K562 (cell line): ENCODE results near the gene TMEM19. TPM values are rescaled to one million over a fixed set of nuclear protein-coding genes. Genes with fewer than 3 reads are reported as not detected.

Experiments used
- BCOR ChIP-seq: fragments of 450-650 bp; IDR thresholded peaks from 2 replicates; pipeline ENCODE4 v1.6.1; 2016
- BRF2 ChIP-seq: IDR thresholded peaks from 3 replicates; pipeline ENCODE4 v1.6.1; 2011; ENCODE audit warnings: borderline replicate concordance, mild to moderate bottlenecking; ENCODE audit not compliant: insufficient read length, insufficient read depth
- HDGF ChIP-seq: fragments of 450-650 bp; IDR thresholded peaks from 2 replicates; pipeline ENCODE4 v1.6.1; 2016
- L3MBTL2 ChIP-seq: fragments of 450-650 bp; IDR thresholded peaks from 2 replicates; pipeline ENCODE4 v1.6.1; 2016; ENCODE audit warnings: mild to moderate bottlenecking, moderate library complexity
- MAFK ChIP-seq: IDR thresholded peaks from 2 replicates; pipeline ENCODE4 v1.6.1; 2011; ENCODE audit warnings: low read length, improper control_type of control experiment
- MBD2 ChIP-seq: sonication (generic); IDR thresholded peaks from 2 replicates; pipeline ENCODE4 v1.6.1; 2016; ENCODE audit warnings: low read depth, borderline replicate concordance
- MTA3 ChIP-seq: fragments of 450-650 bp; formaldehyde crosslinking; IDR thresholded peaks from 2 replicates; pipeline ENCODE4 v1.6.1; 2017; ENCODE audit warnings: mild to moderate bottlenecking, borderline replicate concordance
- NCOA2 ChIP-seq, 2 experiments: fragments of 450-650 bp; IDR thresholded peaks; 2 replicates each; pipeline ENCODE4 v1.6.1; 2018; ENCODE audit warnings: mild to moderate bottlenecking in 2 of 2, moderate library complexity in 1 of 2; ENCODE audit not compliant: partially characterized antibody in 2 of 2
- NFYB ChIP-seq: IDR thresholded peaks from 2 replicates; pipeline ENCODE4 v1.6.1; 2011; ENCODE audit warnings: mild to moderate bottlenecking, moderate library complexity; ENCODE audit not compliant: insufficient read length; ENCODE audit errors: extremely low read depth
- PHB ChIP-seq: fragments of 250-450 bp; sonication (Bioruptor Pico); IDR thresholded peaks from 2 replicates; pipeline ENCODE4 v1.5.0; 2021
- POLR2A ChIP-seq: fragments of 450-650 bp; conservative IDR thresholded peaks from 2 replicates; pipeline ENCODE4 v1.6.1; 2016
- RBM22 ChIP-seq: fragments of 200-400 bp; formaldehyde crosslinking; IDR thresholded peaks from 2 replicates; pipeline ENCODE4 v1.6.1; 2018; ENCODE audit warnings: low read length, low read depth; ENCODE audit not compliant: poor library complexity, severe bottlenecking
- SMAD4 ChIP-seq: fragments of 250-450 bp; sonication (Bioruptor Pico); conservative IDR thresholded peaks from 2 replicates; pipeline ENCODE4 v1.8.0; 2021; ENCODE audit warnings: inconsistent platforms, mild to moderate bottlenecking, moderate library complexity
- TAF1 ChIP-seq: IDR thresholded peaks from 2 replicates; pipeline ENCODE4 v1.6.1; 2011; ENCODE audit warnings: mild to moderate bottlenecking, low read length, moderate library complexity; ENCODE audit not compliant: insufficient read depth, control insufficient read depth, severe bottlenecking; ENCODE audit errors: extremely low read depth
- TCF7L2 ChIP-seq: fragments of 150-350 bp; IDR thresholded peaks from 2 replicates; pipeline ENCODE4 v1.6.1; 2016; ENCODE audit warnings: low read depth, mild to moderate bottlenecking, low read length, moderate library complexity
- TEAD1 ChIP-seq, 2 experiments: fragments of 450-650 bp in 1 of 2; sonication (generic) in 1 of 2; formaldehyde crosslinking; IDR thresholded peaks; 2 replicates each; pipeline versions ENCODE4 v1.4.0 to v1.8.0; 2020 to 2022; ENCODE audit warnings: mild to moderate bottlenecking in 2 of 2, missing genetic modification reagents in 1 of 2
- ZBTB17 ChIP-seq: fragments of 450-650 bp; formaldehyde crosslinking; IDR thresholded peaks from 2 replicates; pipeline ENCODE4 v1.4.0; 2020; ENCODE audit warnings: mild to moderate bottlenecking
- ZNF12 ChIP-seq: sonication (generic); formaldehyde crosslinking; IDR thresholded peaks from 2 replicates; pipeline ENCODE4 v1.4.0; 2020; ENCODE audit warnings: mild to moderate bottlenecking, missing genetic modification reagents
- ZNF134 ChIP-seq: fragments of 250-450 bp; sonication (Bioruptor Pico); conservative IDR thresholded peaks from 2 replicates; pipeline ENCODE4 v1.4.0; 2020
- ZNF696 ChIP-seq: fragments of 250-450 bp; sonication (Bioruptor Pico); conservative IDR thresholded peaks from 2 replicates; pipeline ENCODE4 v1.4.0; 2020; ENCODE audit warnings: mild to moderate bottlenecking, moderate library complexity
- ZNF830 ChIP-seq: fragments of 250-450 bp; sonication (Bioruptor Pico); IDR thresholded peaks from 2 replicates; pipeline ENCODE4 v1.5.0; 2021; ENCODE audit warnings: mild to moderate bottlenecking
- polyA plus RNA-seq, 8 experiments: library from polyadenylated mRNA; depleted of rRNA in 4 of 8; stranded (reverse) in 5 of 8; unstranded in 3 of 8; fragments of >200 nt; fragmentation: Nextera tagmentation in 2 of 8; fragmentation: Illumina TruSeq in 1 of 8; extraction: Ambion mirVana in 2 of 8; extraction: Trizol in 1 of 8; gene quantifications; 2 replicates each; pipeline versions ENCODE4 v1.2.1 to v1.2.3, GENCODE V29; 2011 to 2014; ENCODE audit warnings: inconsistent platforms in 1 of 8, missing spikeins in 1 of 8
- total RNA-seq, 7 experiments: library from RNA; depleted of rRNA in 6 of 7; stranded (reverse); fragments of >200 nt in 6 of 7; fragmentation: Illumina TruSeq in 2 of 7; extraction: Trizol in 2 of 7; gene quantifications; 2 replicates each; pipeline versions ENCODE4 v1.2.1 to v1.2.3, GENCODE V29; 2011 to 2021; ENCODE audit warnings: low replicate concordance in 1 of 7
- TF ChIP-seq, protein P1 (sequence below): IDR thresholded peaks from 2 replicates; pipeline ENCODE4 v1.6.1; 2011; ENCODE audit warnings: borderline replicate concordance, low read depth, mild to moderate bottlenecking, moderate library complexity, low read length; ENCODE audit not compliant: insufficient read depth, poor library complexity, severe bottlenecking
- TF ChIP-seq, protein P2 (sequence below): fragments of 450-650 bp; formaldehyde crosslinking; IDR thresholded peaks from 2 replicates; pipeline ENCODE4 v1.4.0; 2020; ENCODE audit warnings: mild to moderate bottlenecking, moderate library complexity

The TMEM19 gene
- total and polyA plus RNA-seq, 9 of the 15 experiments (the other 6 are each of a cell fraction or from before 2014, with no cell fraction given), result 8.2 to 24.2 (median 17.2) TPM

DNA sequence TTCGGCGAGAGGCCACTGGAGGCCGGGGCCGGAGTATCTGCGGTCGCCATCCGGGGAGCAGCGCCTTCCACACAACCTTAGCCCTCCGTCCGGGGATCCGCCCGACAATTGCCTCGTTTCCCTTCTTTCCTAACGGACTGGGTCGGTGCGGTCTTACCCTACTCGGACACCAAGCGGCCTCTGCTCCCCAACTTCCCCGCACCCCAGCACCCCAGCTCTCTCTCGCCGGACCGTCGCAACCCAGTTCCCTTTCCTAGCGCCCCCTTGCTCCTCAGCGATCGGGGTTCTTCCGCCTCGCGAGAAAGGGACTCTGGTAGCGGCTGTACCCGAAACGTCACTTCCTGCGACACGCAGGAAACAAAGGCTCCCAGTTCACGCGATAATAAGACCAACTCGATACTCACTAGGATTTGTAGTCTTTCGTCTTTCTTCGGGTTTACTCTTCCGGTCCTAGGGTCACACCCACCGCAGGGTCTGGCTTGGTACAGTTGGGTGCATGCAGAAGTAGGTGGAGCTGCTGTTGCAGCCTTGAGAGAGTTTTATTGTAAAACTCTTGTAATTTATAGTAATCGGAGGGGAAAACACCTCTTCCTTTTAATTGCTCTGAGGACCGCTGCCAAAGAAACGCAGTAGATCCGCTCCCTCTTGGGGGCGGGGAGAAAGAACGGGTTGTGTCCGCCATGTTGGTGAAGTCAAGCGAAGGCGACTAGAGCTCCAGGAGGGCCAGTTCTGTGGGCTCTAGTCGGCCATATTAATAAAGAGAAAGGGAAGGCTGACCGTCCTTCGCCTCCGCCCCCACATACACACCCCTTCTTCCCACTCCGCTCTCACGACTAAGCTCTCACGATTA lies 22.1 kb upstream of the TMEM19 start, which contains the start of the genes THAP2 and ZFC3H1 (continued):
- TF ChIP-seq BRF2 (no peak), MBD2 (peak; percentile 74; the same call in 1 of the 2 replicates), BCOR (peak; percentile 23; the same call in 1 of the 2 replicates), NFYB (no peak), TCF7L2 (peak; percentile 27; the same call in 1 of the 2 replicates), HDGF (no peak), RBM22 (peak; percentile 6), TEAD1 (CRISPR knock-in tag; IDR thresholded peaks at IDR 0.05) (peak in 1 of 2 experiments; percentile 11; a peak in 1 of 4 replicates), ZNF134 (CRISPR knock-in tag) (0 out of 2 replicates have a peak, but pooled peaks have one; percentile 8), ZNF830 (CRISPR knock-in tag) (0 out of 2 replicates have a peak, but pooled peaks have one; percentile 34), SMAD4 (CRISPR knock-in tag) (0 out of 2 replicates have a peak, but pooled peaks have one; percentile 38), L3MBTL2 (peak; percentile 21; the same call in 1 of the 2 replicates), POLR2A (peak; percentile 91), PHB (CRISPR knock-in tag) (0 out of 2 replicates have a peak, but pooled peaks have one; percentile 67), ZNF696 (CRISPR knock-in tag) (no peak), ZBTB17 (CRISPR knock-in tag) (peak; percentile 24; the same call in 1 of the 2 replicates), ZNF12 (CRISPR knock-in tag) (no peak), MAFK (no peak), MTA3 (peak; percentile 58; the same call in 1 of the 2 replicates), NCOA2 (IDR thresholded peaks at IDR 0.05; ENCODE audit: partially characterized antibody in 2 of 2) (no peak), TAF1 (peak; percentile 79)
- TF ChIP-seq, protein P1, sequence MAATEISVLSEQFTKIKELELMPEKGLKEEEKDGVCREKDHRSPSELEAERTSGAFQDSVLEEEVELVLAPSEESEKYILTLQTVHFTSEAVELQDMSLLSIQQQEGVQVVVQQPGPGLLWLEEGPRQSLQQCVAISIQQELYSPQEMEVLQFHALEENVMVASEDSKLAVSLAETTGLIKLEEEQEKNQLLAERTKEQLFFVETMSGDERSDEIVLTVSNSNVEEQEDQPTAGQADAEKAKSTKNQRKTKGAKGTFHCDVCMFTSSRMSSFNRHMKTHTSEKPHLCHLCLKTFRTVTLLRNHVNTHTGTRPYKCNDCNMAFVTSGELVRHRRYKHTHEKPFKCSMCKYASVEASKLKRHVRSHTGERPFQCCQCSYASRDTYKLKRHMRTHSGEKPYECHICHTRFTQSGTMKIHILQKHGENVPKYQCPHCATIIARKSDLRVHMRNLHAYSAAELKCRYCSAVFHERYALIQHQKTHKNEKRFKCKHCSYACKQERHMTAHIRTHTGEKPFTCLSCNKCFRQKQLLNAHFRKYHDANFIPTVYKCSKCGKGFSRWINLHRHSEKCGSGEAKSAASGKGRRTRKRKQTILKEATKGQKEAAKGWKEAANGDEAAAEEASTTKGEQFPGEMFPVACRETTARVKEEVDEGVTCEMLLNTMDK, result peak; percentile 84
- TF ChIP-seq, protein P2, sequence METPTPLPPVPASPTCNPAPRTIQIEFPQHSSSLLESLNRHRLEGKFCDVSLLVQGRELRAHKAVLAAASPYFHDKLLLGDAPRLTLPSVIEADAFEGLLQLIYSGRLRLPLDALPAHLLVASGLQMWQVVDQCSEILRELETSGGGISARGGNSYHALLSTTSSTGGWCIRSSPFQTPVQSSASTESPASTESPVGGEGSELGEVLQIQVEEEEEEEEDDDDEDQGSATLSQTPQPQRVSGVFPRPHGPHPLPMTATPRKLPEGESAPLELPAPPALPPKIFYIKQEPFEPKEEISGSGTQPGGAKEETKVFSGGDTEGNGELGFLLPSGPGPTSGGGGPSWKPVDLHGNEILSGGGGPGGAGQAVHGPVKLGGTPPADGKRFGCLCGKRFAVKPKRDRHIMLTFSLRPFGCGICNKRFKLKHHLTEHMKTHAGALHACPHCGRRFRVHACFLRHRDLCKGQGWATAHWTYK (CRISPR knock-in tag), result 0 out of 2 replicates have a peak, but pooled peaks have one; percentile 33
